Measurements from ENCODE around the gene HOXA2. TPM values are rescaled to one million over a fixed set of nuclear protein-coding genes. Genes with fewer than 3 reads are reported as not detected.
A peak's percentile ranks its signal among the peaks of the same experiment; 100 is the strongest.

Gene HOXA2
- total and polyA plus RNA-seq, 2 donors, result 1.5 to 3.9 TPM

DNA sequence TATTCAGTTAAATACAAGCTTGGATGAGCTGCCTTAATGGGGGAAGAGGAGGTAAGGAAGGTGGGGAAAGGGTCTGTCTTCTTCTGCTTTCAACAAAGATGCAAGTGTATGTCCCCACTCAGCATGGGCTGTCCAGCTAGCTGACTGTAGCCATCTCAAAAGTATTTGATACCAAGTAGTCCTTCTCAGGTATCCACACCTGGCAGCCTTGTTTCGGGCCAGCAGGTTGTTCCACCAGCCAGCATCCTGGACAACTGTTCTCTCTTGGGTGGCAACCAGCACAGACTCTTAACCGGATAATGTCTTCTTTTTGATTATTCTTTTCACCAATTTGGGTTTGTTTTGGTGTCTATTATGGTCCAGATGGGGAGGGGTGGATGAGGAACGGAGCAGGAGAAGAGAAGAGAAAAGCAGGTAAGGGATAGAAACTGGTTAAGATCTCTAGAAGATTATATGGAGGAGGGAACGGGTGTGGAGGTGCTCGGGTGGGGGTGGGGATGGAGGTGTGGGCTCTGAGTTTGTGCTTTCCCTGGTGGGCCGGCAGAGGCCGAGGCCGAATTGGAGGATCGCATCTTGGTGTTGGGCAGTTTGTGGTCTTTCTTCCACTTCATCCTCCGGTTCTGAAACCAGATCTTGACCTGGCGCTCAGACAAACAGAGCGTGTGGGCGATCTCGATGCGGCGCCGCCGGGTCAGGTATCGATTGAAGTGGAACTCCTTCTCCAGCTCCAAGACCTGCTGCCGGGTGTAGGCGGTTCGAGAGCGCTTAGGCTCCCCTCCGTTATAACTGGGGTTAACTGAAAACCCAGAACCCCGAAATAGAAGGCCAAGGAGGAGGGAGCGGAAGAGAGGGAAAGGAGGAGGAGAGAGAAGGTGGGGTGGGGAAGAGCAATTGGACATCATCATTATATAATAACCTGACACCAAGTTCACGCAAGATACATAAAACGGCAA is 26.6 kb upstream of the HOXA2 start:
- no peak for DNase-seq (ENCODE audit: low read depth in 6 of 9, low spot score in 9 of 9)
- Histone ChIP-seq H3K4me1 (ENCODE audit: control insufficient read depth in 2 of 2, insufficient read depth in 2 of 2, low read length in 2 of 2) (peaks cover 0 to 12% of the 10 kb centered on the region in 2 donors), H3K27me3 (ENCODE audit: control insufficient read depth in 2 of 2, insufficient read depth in 1 of 2, low read length in 1 of 2) (peaks cover 2 to 45% of the 10 kb centered on the region in 2 donors), H3K9me3 (ENCODE audit: control insufficient read depth in 2 of 2, insufficient read depth in 1 of 2, low read length in 1 of 2) (peaks cover 0 to 7% of the 10 kb centered on the region in 2 donors), H3K4me3 (ENCODE audit: low read length in 2 of 2) (no peak overlapping the region), H3K36me3 (ENCODE audit: control insufficient read depth in 2 of 2, insufficient read depth in 2 of 2, low read length in 1 of 2) (no peaks in the 10 kb centered on the region), H3K27ac (ENCODE audit: low read depth in 1 of 2, low read length in 1 of 2) (no peak overlapping the region)
- 96% methylated on average over 28 of the region's 28 CpGs for WGBS

- no peak for DNase-seq (ENCODE audit: low read depth in 6 of 9, low spot score in 9 of 9)
- H3K27ac ChIP-seq (ENCODE audit: low read depth in 1 of 2, low read length in 1 of 2), result no peak overlapping the region
- H3K9me3 ChIP-seq (ENCODE audit: control insufficient read depth in 2 of 2, insufficient read depth in 1 of 2, low read length in 1 of 2), result peaks cover 0 to 7% of the 10 kb centered on the region in 2 donors
- peaks cover 0 to 12% of the 10 kb centered on the region in 2 donors for H3K4me1 ChIP-seq (ENCODE audit: control insufficient read depth in 2 of 2, insufficient read depth in 2 of 2, low read length in 2 of 2)
- WGBS, result 90% methylated on average over 2 of the region's 2 CpGs
- no peaks in the 10 kb centered on the region for H3K36me3 ChIP-seq (ENCODE audit: control insufficient read depth in 2 of 2, insufficient read depth in 2 of 2, low read length in 1 of 2)
- H3K4me3 ChIP-seq (ENCODE audit: low read length in 2 of 2), result no peak overlapping the region
- H3K27me3 ChIP-seq (ENCODE audit: control insufficient read depth in 2 of 2, insufficient read depth in 1 of 2, low read length in 1 of 2), result peaks cover 0 to 42% of the 10 kb centered on the region in 2 donors
Observed at GRCh38 chr7:27128034-27128433, 25.6 kb upstream of the HOXA2 start.

- peaks cover 0 to 12% of the 10 kb centered on the region in 2 donors for H3K4me1 ChIP-seq (ENCODE audit: control insufficient read depth in 2 of 2, insufficient read depth in 2 of 2, low read length in 2 of 2)
- 93% methylated on average over 3 of the region's 3 CpGs for WGBS
- no peaks in the 10 kb centered on the region for H3K36me3 ChIP-seq (ENCODE audit: control insufficient read depth in 2 of 2, insufficient read depth in 2 of 2, low read length in 1 of 2)
- DNase-seq (ENCODE audit: low read depth in 6 of 9, low spot score in 9 of 9), result no peak
- no peak overlapping the region for H3K27ac ChIP-seq (ENCODE audit: low read depth in 1 of 2, low read length in 1 of 2)
- H3K4me3 ChIP-seq (ENCODE audit: low read length in 2 of 2), result no peak overlapping the region
- peaks cover 0 to 46% of the 10 kb centered on the region in 2 donors for H3K27me3 ChIP-seq (ENCODE audit: control insufficient read depth in 2 of 2, insufficient read depth in 1 of 2, low read length in 1 of 2)
- peaks cover 0 to 7% of the 10 kb centered on the region in 2 donors for H3K9me3 ChIP-seq (ENCODE audit: control insufficient read depth in 2 of 2, insufficient read depth in 1 of 2, low read length in 1 of 2)
Observed at GRCh38 chr7:27126596-27127327, 24.3 kb upstream of the HOXA2 start.

DNA sequence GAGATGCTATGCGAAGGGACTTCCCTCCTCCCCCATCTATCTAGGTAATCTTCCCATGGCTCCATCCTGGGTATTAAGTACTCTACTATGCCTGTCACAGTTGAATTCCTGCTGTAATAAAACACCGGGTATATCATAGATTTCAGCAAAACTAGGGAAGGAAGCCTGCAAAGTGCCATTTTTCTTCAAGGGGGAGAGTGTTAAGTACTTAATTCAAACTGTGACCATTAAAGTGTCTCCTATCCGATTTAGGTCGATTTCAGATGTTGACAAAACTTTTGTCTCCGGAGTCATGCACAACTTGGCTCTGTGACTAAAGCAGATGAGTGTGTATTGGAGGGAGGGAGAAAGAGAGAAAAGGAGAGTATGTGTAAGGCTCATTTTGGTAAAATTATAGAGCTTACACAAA is 23.5 kb upstream of the HOXA2 start:
- H3K9me3 ChIP-seq (ENCODE audit: control insufficient read depth in 2 of 2, insufficient read depth in 1 of 2, low read length in 1 of 2), result peaks cover 0 to 7% of the 10 kb centered on the region in 2 donors
- no peak for DNase-seq (ENCODE audit: low read depth in 6 of 9, low spot score in 9 of 9)
- no peak overlapping the region for H3K4me3 ChIP-seq (ENCODE audit: low read length in 2 of 2)
- H3K4me1 ChIP-seq (ENCODE audit: control insufficient read depth in 2 of 2, insufficient read depth in 2 of 2, low read length in 2 of 2), result peaks cover 0 to 12% of the 10 kb centered on the region in 2 donors
- H3K27ac ChIP-seq (ENCODE audit: low read depth in 1 of 2, low read length in 1 of 2), result peak overlapping the region in 1 of 2 donors; percentile 21
- peaks cover 0 to 39% of the 10 kb centered on the region in 2 donors for H3K27me3 ChIP-seq (ENCODE audit: control insufficient read depth in 2 of 2, insufficient read depth in 1 of 2, low read length in 1 of 2)
- 86% methylated on average over 5 of the region's 5 CpGs for WGBS
- no peaks in the 10 kb centered on the region for H3K36me3 ChIP-seq (ENCODE audit: control insufficient read depth in 2 of 2, insufficient read depth in 2 of 2, low read length in 1 of 2)

GRCh38 chr7:27124902-27125689 is 22.6 kb upstream of the HOXA2 start:
- no peak overlapping the region for H3K4me3 ChIP-seq (ENCODE audit: low read length in 2 of 2)
- no peak overlapping the region for H3K27ac ChIP-seq (ENCODE audit: low read depth in 1 of 2, low read length in 1 of 2)
- H3K27me3 ChIP-seq (ENCODE audit: control insufficient read depth in 2 of 2, insufficient read depth in 1 of 2, low read length in 1 of 2), result peaks cover 0 to 37% of the 10 kb centered on the region in 2 donors
- H3K4me1 ChIP-seq (ENCODE audit: control insufficient read depth in 2 of 2, insufficient read depth in 2 of 2, low read length in 2 of 2), result peaks cover 0 to 12% of the 10 kb centered on the region in 2 donors
- 96% methylated on average over 8 of the region's 8 CpGs for WGBS
- DNase-seq (ENCODE audit: low read depth in 6 of 9, low spot score in 9 of 9), result no peak
- peaks cover 0 to 7% of the 10 kb centered on the region in 2 donors for H3K9me3 ChIP-seq (ENCODE audit: control insufficient read depth in 2 of 2, insufficient read depth in 1 of 2, low read length in 1 of 2)
- H3K36me3 ChIP-seq (ENCODE audit: control insufficient read depth in 2 of 2, insufficient read depth in 2 of 2, low read length in 1 of 2), result no peaks in the 10 kb centered on the region

DNA sequence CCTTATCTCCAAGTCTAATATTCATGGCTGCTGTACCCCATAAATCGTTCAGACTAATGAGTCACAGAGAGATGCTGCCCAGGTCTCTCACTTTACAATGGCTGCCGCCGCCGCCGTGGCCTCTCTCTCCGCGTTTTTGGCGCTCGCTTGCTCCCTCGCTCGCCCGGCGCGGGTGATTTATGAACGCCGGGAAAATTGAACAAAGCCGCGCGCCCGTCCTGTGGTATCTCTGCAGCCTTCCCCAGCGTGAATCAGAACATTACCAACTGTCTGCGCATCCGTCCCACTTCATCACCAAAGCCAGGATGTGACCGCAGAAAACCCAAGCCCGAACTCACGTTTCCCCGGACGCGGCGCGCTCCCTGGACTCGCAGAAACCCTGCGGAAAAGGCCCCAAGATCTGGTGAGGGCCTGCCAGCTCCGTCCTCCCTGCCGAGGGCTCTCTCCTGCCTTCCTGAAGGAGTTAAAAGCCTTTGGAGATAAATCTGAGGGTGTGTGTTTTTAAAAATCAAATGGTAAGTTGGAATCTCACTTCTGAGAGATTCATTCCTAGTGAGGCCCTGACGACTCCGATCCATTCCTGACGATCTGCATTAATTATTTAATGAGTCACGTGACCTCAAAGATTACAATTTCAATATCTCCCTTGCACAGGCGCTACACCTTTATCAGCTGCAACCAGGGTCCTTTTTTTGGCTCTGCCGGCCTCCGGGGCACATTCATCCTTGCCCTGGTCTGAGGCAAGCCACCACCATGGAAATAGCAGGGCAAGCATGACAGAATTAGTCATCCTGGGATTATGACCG is 21.8 kb upstream of the HOXA2 start:
- Histone ChIP-seq H3K27me3 (ENCODE audit: control insufficient read depth in 2 of 2, insufficient read depth in 1 of 2, low read length in 1 of 2) (peaks cover 0 to 33% of the 10 kb centered on the region in 2 donors), H3K9me3 (ENCODE audit: control insufficient read depth in 2 of 2, insufficient read depth in 1 of 2, low read length in 1 of 2) (no peaks in the 10 kb centered on the region), H3K4me3 (ENCODE audit: low read length in 2 of 2) (no peak overlapping the region), H3K4me1 (ENCODE audit: control insufficient read depth in 2 of 2, insufficient read depth in 2 of 2, low read length in 2 of 2) (peaks cover 0 to 6% of the 10 kb centered on the region in 2 donors), H3K36me3 (ENCODE audit: control insufficient read depth in 2 of 2, insufficient read depth in 2 of 2, low read length in 1 of 2) (no peaks in the 10 kb centered on the region), H3K27ac (ENCODE audit: low read depth in 1 of 2, low read length in 1 of 2) (no peak overlapping the region)
- 97% methylated on average over 43 of the region's 43 CpGs for WGBS
- DNase-seq (ENCODE audit: low read depth in 6 of 9, low spot score in 9 of 9), result no peak

GRCh38 chr7:27123477-27124053 is 21.1 kb upstream of the HOXA2 start:
- DNase-seq (ENCODE audit: low read depth in 6 of 9, low spot score in 9 of 9), result no peak
- Histone ChIP-seq H3K27ac (ENCODE audit: low read depth in 1 of 2, low read length in 1 of 2) (no peak overlapping the region), H3K4me1 (ENCODE audit: control insufficient read depth in 2 of 2, insufficient read depth in 2 of 2, low read length in 2 of 2) (peaks cover 0 to 6% of the 10 kb centered on the region in 2 donors), H3K27me3 (ENCODE audit: control insufficient read depth in 2 of 2, insufficient read depth in 1 of 2, low read length in 1 of 2) (peaks cover 0 to 28% of the 10 kb centered on the region in 2 donors), H3K36me3 (ENCODE audit: control insufficient read depth in 2 of 2, insufficient read depth in 2 of 2, low read length in 1 of 2) (no peaks in the 10 kb centered on the region), H3K4me3 (ENCODE audit: low read length in 2 of 2) (no peak overlapping the region), H3K9me3 (ENCODE audit: control insufficient read depth in 2 of 2, insufficient read depth in 1 of 2, low read length in 1 of 2) (no peaks in the 10 kb centered on the region)
- WGBS, result 96% methylated on average over 26 of the region's 26 CpGs

DNA sequence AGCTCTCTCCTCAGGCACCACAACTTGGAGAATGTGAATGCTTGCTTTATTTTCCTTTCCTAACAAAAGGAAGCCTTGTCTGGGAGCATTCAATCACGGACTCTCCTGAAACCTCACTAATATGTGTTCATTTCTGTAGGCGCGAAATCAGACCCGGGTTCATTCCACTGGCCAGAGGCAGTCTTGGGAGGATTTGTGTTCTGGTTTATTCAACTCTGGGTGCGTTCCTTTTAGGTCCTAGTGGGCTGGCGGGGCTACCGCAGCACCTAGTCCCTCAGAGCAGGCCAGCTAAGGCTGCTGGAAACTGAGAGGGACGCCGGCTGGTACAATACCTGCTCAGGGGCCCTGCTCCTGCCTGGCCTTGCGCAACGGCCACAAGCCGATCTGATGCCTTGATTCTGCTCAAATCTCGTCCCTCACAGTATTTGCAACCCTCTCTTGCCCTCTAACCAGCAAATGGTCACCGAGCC is 20.6 kb upstream of the HOXA2 start:
- Histone ChIP-seq H3K9me3 (ENCODE audit: control insufficient read depth in 2 of 2, insufficient read depth in 1 of 2, low read length in 1 of 2) (no peaks in the 10 kb centered on the region), H3K4me3 (ENCODE audit: low read length in 2 of 2) (no peak overlapping the region), H3K36me3 (ENCODE audit: control insufficient read depth in 2 of 2, insufficient read depth in 2 of 2, low read length in 1 of 2) (no peaks in the 10 kb centered on the region), H3K27ac (ENCODE audit: low read depth in 1 of 2, low read length in 1 of 2) (no peak overlapping the region), H3K4me1 (ENCODE audit: control insufficient read depth in 2 of 2, insufficient read depth in 2 of 2, low read length in 2 of 2) (peaks cover 0 to 6% of the 10 kb centered on the region in 2 donors), H3K27me3 (ENCODE audit: control insufficient read depth in 2 of 2, insufficient read depth in 1 of 2, low read length in 1 of 2) (peaks cover 0 to 29% of the 10 kb centered on the region in 2 donors)
- no peak for DNase-seq (ENCODE audit: low read depth in 6 of 9, low spot score in 9 of 9)
- 94% methylated on average over 14 of the region's 14 CpGs for WGBS
